GM18861 (cell line): Measurements from ENCODE around the gene ADAMTS2.

Experiments used
- ATAC-seq: cut with Tn5 transposase; IDR thresholded peaks from one replicate; pipeline ENCODE4 v1.9.1; 2021; ENCODE audit not compliant: unreplicated experiment

Gene ADAMTS2

DNA sequence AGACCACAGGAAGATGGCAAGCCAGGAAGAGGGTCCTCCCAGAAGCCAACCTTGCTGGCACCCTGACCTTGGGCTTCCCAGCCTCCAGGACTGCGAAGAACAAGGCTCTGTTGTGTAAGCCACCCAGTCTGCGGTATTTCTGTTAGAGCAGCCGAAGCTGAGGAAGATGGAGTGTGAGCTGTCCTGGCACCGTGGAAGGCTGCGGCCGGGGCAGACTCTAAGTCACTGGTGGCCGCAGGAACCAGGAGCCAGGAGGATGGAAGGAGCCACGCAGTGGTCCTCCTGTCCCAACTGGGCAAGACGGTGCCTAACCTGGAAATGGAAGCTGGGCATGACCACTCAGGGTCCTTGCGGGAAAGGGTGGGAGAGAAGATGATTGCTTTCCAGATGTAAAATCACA lies 196.0 kb downstream of the ADAMTS2 start:
- ATAC-seq: no peak

DNA sequence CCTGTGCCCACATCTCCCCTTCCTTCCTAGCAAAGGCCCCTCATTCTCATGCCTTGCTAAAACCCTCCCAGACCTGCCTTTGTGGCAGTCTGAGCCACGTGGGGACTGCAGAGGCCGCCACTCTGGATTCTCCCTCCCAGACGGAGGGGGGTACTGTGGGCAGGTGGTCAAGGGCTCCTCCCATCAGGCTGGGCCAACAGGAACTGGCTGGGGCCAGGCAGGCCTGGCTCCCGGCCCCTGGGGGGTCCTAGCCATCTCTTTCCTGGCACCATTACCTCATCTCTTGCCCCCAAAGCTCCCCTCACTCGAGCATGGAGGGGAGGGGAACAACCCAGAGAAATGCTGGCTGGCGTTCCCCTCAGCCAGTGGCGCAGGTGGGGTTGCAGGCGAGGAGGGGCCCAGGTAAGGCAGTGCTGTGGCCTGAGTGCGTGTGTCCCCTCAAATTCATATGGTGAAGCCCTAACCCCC lies 196.5 kb downstream of the ADAMTS2 start:
- no peak for ATAC-seq

DNA sequence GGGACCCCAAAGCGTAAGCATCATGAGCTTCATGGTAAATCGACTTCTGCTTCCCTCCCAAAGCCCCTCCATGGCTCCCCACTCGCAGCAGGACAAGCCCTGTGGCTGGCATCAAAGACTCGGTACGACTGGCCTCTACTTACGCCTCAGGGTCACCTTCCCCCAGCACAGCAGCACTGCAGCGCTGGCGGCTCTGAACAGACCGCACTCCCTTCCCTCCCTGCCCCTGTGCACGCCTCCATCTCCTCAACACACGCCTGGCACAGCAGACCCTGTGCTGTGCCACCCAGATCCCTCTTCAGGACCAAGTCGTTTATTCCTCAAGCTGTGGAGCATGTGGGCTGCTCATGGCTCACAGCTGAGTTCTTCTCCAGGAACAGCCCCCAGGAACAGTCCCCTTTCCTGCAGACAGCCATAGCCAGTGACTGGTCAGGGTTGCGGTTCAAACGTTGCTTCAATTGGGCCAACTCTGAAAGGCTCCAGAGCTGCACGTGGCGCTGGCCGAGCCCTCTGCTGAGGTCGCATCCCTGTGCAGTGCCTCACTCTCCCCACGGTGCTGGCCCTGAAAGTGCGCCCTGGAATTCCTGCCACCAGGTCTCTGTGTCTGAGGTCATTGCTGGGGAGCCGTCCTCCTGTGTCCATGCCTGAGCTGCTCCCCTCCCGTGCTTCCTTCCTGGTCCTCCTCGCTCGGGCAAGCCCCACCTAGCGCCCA lies 197.1 kb downstream of the ADAMTS2 start:
- no peak for ATAC-seq

DNA sequence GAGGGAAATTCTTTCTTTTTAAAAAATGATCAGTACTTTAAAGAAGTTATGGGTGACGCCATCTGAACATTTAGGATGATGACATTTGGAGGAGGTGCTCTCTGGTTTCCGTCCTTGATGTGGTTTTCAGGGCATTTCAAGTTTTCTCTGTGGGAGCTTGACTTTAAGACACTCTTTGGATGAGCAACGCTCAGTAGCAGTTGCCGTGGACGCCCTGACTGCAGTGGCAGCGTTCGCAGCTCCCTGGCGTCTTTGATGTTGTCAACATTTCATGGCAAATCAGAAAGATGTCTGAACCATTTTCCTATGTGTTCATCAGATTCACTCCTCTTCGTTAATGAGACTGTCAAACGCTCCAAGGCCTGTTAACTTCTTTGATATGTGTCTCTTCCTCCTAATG lies 199.0 kb downstream of the ADAMTS2 start:
- no peak for ATAC-seq

DNA sequence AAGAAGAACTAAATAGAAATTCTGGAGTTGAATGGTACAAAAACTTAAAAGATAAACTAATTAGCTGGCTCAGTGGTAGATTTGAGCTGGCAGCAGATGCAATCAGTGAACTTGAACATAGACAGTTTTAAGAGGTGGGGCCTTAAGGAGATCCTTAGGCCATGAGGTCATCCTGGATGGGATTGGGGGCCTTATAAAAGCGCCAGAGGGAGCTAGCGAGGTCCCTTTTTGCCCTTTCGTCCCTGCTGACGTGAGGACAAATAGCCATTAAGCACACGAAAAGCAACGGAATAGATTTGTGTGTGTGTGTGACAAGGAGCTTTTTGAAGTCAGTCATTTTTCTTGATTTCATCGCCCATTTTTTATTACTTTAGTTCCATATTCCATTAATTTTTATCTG lies 201.8 kb downstream of the ADAMTS2 start:
- no peak for ATAC-seq

DNA sequence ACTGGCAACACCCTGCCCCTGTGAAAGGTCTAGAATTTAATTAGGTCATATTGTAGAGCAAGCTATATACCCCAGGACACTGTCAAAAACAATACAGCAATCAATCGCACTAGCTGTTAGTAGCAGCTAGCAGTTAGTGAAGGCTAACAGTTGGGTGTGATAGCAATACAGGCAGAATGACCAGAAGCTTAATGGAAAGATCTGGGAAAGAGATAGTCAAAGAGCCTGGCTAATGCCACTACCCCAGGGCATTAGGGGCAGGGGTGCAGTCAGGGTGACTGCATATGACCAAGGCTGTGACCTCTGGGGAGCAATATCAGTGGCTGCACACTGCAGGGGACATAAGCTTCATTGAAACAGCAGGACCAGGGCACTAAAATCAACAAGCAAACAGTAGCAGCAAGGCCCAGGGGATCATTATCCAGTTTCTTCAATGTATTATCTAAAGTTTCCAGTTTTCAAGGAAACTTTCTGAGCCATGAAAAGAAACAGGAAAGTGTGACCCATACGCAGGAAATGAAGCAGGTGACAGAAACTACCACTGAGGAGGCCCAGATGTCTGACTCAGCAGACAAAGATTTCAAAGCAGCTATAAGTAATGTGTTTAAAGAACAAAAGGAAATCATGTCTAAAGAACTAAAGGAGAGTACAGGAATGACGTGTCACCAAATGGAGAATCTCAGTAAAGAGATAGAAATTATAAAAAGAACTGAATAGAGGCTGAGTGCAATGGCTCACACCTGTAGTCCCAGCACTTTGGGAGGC lies 202.6 kb downstream of the ADAMTS2 start:
- no peak for ATAC-seq

DNA sequence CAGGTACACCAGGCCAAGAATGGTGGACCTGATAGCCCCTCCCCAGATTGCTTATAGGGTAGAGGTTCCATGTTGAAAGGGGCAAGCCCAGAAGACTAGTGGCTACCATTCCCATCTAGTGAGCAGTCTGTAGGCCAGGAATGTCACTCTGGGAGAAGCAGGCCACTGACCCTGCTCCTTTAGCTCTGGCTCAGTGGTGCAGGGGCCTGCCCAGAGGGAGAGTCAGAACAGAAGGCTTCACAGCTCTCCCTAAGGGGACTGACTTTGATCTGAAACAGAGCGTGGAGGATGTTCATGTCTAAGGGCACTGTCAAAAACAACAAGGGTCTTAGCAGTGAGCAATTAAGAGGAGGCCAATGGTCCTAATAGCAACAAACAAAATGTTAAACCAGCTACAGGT lies 203.4 kb downstream of the ADAMTS2 start:
- ATAC-seq: no peak

DNA sequence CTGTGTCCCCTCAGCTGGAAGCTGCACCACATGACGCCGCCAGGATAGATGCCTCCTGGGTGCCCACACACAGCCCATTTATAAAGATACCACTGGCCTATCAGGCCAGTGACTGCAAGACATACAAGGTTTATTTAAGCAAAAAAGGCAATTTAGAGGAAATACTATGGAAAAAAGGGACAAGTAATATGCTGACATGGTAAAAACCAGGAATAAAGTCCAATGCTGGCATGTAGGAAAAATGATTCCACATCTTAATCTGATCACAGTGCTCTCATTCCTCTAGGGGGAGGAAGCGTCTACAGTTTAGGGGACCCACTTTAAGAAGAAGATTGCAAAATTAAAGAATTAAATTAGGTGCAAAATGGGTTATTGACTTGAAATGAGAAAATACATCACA lies 205.0 kb downstream of the ADAMTS2 start:
- ATAC-seq: no peak

DNA sequence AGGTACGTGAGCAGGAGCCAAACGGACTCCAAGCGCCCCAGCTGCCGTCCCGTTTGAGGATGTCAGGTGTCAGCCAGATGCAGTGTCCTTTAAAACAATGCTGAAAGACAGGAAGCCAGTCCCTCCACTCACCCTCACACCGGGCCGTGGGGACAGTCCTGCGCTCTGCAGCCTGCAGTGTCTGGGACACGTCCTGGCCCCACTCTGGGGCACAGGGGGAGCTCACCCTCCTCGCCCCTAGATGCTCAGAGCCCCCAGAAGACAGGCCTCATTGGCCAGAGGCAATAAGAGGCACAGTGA lies 205.4 kb downstream of the ADAMTS2 start:
- ATAC-seq: no peak

DNA sequence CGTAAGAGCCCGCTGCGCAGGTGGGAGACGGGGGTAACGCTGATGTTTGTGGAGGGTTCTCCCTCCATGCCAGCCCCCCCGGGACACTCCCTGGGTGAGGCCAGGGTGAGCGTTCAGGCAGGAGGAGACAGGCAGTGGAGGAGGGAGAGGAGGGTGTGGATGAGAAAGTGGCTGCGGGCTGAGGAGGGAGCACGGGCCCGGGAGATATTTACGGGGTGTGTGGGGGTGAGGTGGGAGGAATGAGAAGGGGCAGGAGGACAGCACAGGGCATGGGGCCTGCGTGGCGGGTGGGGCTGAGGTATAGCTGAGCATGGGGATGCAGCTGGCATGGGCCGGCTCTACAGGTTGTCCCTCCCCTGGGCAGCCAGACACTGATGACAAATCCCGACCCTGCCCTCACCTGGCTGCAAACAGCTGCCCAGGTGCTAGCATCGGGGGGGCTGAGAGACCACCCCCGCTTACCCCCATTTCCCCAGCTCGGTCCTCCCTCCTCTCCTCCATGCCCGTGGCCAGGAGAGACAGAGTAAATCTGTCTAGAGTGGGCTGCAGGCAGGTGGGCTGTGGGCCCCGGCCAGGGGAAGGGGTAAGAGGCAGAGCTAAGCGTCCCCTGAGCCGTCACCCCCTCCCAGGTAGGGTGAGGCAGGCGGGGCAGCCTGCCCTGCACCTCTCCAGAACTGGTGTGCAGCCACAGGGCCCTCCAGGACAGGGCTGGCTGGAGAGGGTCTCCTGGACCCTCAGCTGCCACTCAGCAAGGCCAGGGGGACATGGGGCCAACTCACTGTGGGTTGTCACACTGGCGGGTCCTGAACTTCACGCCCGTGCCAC lies 205.9 kb downstream of the ADAMTS2 start:
- no peak for ATAC-seq

DNA sequence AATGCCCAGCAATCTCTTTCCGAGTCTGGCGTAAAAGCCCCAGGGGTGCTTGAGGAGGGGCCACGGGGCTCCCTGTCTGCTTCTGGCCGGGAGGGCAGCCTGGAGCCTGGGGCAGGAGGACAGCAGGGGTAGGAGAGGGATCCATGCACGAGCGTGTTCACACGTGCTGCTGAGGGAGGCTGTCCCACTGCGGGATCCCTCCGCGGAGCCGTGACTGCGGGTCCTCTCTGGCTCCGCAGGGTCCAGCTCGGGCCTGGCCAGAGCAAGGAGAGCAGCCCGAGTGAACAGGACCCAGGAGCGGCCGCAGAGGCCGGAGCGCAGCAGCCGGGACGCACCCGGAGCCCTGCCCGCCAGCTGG lies 206.7 kb downstream of the ADAMTS2 start:
- ATAC-seq: no peak

DNA sequence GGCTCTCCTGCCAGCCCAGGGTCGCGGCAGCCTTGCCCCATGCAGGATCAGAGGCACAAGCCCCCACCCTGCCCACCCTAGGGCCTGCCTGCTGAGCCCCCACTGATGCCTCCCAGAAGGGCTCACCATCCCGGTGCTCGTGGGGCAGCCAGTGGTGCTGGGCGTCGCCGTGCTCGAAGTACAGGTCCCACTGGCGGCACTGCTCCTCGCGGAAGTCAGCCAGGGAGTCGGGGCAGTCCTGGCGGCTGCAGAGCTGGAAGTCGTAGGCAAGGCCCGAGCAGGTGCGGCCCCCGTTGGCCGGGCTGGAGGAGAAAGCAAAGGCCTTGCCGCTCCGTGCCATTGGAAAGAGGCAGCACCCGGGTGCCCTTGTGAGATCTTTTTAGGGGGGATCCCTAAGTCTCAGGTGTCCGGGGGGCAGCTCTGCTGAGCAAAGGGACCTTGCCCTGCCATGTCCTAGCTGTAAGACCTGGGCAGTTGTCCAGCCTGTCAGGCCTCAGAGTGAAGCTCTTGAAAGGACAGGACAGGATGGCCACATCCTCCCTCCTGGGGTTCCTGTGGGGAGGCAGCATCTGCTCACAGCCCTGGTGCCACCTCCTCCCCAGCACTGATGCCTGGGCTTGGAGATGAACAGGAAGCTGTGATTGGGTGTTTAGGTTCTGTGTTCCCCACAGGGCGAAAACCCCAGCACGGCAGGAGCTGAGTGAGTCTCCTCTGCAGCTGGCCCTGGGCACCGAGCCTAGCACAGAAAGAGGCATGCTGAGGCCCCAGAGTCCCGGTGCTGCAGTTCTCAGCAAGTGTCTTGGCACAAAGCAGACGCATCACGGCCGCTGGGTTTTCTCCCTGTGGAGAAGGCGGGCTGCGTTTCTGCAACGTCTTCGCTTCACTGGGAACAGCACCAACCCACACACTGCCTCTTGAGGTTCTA lies 207.4 kb downstream of the ADAMTS2 start:
- ATAC-seq: no peak

DNA sequence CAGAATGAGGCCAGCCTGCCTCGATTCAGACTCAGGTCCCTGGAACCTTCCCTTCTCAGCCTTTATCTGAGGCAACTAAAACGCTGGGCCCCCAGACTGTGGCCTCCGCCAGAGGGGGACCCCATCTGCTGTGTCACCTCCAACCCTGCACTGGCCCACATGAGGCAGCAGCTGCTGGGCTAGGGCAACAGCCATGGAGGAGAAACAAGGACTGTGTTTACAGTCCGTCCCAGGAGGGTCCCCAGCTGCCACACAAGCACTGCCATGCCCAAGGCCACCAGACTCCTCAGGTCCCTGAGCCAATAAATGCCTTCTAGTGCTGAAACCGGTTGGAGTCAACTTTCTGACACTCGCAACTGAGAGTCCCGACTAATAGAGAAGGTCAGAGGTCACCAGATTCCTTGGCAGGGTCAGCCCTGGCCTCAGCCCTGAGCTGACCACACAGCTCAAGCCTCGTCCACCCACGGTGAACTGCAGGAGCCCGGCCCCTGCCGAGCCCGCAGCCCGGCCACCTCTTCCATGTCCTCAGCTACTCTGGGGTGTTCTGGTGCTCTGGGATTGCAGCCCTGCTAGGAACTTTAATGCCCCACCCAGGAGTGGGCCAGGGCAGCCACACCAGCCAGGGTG lies 208.1 kb downstream of the ADAMTS2 start:
- ATAC-seq: no peak

DNA sequence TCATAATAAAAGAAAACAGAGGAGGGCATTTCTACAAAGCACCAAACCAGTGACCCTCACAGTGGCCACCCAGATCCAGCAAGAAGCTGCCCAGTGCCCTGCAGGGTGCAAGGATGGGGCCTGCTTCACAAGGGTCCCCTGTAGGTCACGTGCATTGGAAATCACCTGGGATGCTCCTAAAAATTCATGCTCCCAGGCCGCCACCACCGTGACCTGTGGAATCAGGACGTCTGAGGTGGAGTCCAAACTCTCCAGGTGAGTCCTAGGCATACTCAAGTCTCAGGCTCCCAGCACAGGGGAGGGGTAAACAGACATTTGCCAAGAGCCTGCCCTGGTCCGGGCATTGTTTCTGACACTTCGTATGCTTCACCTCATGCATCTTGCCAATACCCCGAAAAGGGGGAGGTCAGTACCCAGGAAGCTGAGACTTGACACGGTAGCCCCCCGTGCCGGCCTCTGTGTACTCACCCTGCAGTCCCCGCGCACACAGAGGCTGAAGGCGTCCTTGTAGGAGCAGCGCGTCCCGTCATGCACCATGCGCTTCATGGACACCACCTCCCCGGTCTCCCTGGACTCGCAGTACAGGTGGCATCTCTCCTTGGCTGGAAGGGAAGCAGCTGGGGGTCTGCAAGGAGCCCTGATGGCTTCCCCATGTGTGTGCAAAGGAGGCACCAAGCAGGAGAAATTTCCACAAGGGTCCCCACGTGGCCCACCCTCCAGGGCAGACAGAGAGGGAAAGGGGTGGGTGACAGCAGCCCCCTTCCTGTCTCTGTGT lies 209.6 kb downstream of the ADAMTS2 start:
- no peak for ATAC-seq

DNA sequence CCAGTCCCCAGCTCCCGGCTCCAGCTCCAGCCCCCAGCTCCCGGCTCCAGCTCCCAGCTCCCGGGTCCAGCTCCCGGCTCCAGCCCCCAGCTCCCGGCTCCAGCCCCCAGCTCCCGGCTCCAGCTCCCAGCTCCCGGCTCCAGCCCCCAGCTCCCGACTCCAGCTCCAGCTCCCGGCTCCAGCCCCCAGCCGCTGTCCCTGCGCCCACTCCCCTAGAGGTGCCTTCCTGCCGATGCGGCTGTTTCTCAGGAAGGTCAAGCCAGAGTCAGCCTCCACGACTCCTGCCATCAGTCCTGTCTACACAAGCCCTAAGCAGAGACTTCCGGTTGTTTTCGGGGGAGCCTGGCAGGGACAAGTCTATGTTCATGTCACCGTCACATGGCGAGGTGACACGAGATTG lies 210.3 kb downstream of the ADAMTS2 start:
- ATAC-seq: no peak

DNA sequence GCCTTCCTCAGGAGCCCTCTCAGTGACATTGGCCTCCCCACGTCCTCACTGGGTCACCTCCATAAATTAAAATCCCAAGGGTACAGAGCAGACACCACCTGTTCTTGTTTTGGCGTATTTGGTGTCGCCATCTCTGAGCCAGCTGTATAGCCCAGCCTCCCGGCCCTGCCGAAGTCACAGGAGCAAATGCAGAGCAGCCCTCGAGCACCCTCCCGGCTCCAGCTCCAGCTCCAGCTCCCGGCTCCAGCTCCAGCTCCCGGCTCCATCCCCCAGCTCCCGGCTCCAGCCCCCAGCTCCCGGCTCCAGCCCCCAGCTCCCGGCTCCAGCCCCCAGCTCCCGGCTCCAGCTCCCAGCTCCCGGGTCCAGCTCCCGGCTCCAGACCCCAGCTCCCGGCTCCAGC lies 210.8 kb downstream of the ADAMTS2 start:
- ATAC-seq: no peak

DNA sequence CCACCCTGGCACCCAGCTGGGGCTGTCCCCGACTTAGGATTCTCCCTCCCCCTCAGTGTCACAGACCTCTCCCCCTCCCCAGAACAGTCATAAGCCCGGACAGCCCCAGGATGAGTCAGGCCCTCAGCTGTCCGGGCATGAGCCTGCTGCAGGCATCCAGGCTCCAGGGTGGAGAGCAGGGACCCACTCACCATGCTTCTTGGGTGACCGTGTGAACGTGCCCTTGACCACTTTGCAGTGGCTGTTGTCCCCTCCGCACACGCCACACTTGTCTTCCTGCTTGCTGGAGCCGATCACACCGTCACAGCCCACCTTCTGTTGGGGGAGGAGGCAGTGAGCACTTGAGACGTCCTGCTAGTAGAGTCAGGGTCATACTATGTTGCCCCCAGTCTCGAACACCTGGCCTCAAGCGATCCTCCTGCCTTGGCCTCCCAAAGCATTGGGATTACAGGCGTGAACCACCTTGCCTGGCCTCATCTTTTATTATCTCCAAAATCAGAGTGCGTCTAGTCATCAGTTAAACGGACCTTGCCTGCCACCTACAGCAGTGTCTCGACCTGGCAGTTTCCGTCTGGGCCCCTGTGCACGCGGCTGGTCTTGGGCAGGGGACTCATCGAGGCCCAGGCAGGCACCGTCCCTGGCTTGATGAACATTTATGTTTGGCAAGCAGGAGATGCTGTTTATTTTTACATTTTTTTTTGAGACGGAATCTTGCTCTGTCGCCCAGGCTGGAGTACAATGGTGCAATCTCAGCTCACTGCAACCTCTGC lies 212.5 kb downstream of the ADAMTS2 start:
- no peak for ATAC-seq

DNA sequence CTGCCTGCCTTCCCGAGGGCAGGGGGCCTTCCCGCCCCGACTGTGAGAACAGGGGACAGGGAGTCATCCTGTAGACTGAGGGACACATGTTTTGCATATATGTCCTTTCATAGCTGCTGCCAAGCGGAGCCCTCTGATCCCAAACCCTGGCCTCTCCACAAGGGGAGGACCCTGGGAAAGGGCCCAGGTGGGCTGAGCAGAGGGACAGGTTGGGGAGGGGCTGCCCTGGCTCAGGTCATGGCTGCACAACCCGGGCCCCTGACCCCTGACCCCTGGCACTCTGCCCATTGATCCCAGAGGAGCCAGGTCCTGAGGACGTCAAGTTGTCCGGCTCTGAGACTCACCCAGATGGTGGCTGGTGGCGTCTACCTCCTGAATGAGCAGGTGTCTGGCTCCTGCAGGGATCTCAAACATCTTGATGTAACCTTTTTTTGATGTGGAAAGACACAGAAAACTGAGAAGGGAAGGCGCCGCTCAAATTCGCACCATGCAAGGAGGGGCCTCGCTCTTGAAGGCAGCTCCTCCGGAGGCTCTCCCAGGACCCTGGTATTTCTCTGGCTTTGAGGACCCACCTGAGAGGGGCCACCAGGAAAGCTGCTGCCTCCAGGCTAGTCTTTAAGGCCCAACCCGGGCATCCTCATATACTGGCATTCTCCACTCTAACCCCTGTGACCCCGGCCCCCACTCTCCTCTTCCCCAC lies 213.2 kb downstream of the ADAMTS2 start:
- ATAC-seq: no peak
